ENCODE results near the gene AVPI1.

DNA sequence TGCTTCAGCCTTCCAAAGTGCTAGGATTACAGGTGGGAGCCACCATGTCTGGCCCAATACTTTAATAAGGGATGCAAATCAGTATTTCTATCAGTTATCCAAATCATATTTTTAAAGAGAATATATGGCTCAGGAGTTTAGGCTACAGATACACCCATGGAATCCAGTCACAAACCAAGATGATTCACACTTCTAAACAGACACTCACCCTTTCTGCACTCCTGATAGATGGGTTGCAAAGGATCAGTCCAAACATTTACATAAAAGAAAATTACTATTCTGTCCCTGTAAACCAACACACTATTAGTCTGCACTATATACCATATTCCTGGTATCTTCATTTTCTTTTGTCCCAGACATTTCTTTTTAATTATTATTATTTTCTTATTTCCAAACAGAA is 55.9 kb downstream of the AVPI1 start:
- TF ChIP-seq, protein P1, sequence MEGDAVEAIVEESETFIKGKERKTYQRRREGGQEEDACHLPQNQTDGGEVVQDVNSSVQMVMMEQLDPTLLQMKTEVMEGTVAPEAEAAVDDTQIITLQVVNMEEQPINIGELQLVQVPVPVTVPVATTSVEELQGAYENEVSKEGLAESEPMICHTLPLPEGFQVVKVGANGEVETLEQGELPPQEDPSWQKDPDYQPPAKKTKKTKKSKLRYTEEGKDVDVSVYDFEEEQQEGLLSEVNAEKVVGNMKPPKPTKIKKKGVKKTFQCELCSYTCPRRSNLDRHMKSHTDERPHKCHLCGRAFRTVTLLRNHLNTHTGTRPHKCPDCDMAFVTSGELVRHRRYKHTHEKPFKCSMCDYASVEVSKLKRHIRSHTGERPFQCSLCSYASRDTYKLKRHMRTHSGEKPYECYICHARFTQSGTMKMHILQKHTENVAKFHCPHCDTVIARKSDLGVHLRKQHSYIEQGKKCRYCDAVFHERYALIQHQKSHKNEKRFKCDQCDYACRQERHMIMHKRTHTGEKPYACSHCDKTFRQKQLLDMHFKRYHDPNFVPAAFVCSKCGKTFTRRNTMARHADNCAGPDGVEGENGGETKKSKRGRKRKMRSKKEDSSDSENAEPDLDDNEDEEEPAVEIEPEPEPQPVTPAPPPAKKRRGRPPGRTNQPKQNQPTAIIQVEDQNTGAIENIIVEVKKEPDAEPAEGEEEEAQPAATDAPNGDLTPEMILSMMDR (IDR thresholded peaks at IDR 0.05): no peak
- no peak for TF ChIP-seq POLR2A (IDR thresholded peaks at IDR 0.05)

Measured in gastroesophageal sphincter (tissue), 3 donors.